Activated T-cell treated with anti-CD3 and anti-CD28 coated beads, Interleukin-2, amount 50 U/mL, for 24 hours (primary cell): ENCODE data around the gene MBNL1.

Experiments used
- DNase-seq: peaks from one replicate; pipeline ENCODE4 v3.0.0-alpha.2; 2020
- H3K27ac Mint-ChIP-seq: 2 replicates; pipeline ENCODE4 v1.8.0; 2020; ENCODE audit warnings: mild to moderate bottlenecking, mixed read lengths
- H3K27me3 Mint-ChIP-seq: 2 replicates; pipeline ENCODE4 v1.8.0; 2020; ENCODE audit warnings: mixed read lengths
- H3K36me3 Mint-ChIP-seq: 2 replicates; pipeline ENCODE4 v1.8.0; 2020; ENCODE audit warnings: low read depth, mixed read lengths
- H3K4me1 Mint-ChIP-seq: 2 replicates; pipeline ENCODE4 v1.8.0; 2020; ENCODE audit warnings: low read depth, mixed read lengths
- H3K4me3 Mint-ChIP-seq: 2 replicates; pipeline ENCODE4 v1.8.0; 2020; ENCODE audit warnings: mild to moderate bottlenecking, moderate library complexity, mixed read lengths
- H3K9me3 Mint-ChIP-seq: 2 replicates; pipeline ENCODE4 v1.8.0; 2020; ENCODE audit warnings: mixed read lengths

Gene MBNL1

GRCh38 chr3:152259468-152259867 lies 9.3 kb upstream of the MBNL1 start:
- H3K4me3 Mint-ChIP-seq = peak overlapping the region; percentile 46
- H3K36me3 Mint-ChIP-seq = peaks cover 2% of the 10 kb centered on the region
- peak overlapping the region; percentile 90 for H3K27ac Mint-ChIP-seq
- H3K9me3 Mint-ChIP-seq = peaks cover 5% of the 10 kb centered on the region
- H3K4me1 Mint-ChIP-seq = peaks cover 90% of the 10 kb centered on the region
- H3K27me3 Mint-ChIP-seq = no peaks in the 10 kb centered on the region
- no peak for DNase-seq

DNA sequence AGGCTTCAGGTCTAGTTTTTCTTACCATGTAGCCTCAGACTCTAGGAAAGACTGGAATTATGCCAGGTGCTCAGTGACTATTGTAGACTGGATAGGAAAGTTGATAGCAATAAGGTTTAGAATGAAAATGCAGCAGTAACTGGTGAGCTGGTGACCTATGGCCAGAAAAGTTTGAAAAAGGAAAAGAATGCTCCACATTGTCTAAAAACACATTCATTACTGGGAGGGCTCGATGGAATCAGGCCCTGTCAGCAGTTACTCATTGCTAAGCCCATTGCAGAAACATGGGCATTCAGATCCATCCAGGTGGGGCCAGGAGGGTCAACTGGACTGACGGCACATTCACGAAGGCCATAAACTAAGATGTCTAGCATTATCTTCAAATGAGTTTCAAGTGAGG lies 8.7 kb upstream of the MBNL1 start:
- Mint-ChIP-seq H3K36me3 (peaks cover 2% of the 10 kb centered on the region), H3K4me3 (peak overlapping the region; percentile 25), H3K27ac (peak overlapping the region; percentile 90), H3K4me1 (peaks cover 88% of the 10 kb centered on the region), H3K27me3 (no peaks in the 10 kb centered on the region), H3K9me3 (peaks cover 5% of the 10 kb centered on the region)
- no peak for DNase-seq

DNA sequence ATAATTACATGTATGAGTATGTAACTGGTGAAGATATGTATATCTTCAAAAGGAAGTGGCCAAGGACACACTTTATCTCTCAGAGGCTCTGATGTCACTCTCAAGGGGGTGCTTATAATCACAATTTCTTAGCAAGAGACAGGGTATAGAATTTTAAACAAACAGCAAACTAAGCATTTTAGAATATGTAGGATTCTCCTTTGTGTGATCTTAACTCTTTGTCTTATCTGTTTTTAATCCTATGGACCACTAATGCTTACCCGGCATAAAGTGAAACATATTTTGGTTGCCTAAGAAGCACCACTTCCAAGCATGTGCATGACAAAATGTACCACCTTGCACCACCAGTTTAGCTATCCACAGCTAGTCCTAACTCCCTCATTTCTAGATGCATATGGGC lies 8.2 kb upstream of the MBNL1 start:
- peak overlapping the region; percentile 16 for H3K4me3 Mint-ChIP-seq

DNA sequence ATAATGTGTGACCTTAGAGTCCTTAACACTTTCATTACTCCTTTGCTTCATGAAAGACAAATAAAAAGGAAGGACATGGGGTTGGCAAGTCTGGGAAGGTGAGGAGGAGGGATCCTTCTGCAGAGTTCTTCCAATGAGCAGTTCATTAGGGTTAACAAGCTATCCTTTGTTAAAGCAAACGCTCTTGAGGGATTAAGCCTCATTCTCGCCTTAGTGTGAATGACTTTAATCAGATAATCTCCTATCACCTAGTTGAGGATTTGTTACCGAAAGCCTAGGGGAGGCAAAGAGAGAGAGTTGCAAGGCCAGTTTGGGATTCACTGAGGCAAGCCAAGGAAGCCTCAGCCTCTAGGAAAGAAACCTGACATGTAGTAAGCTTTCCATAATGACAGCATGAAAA lies 7.4 kb upstream of the MBNL1 start:
- no peaks in the 10 kb centered on the region for H3K27me3 Mint-ChIP-seq
- no peak for DNase-seq
- peak overlapping the region; percentile 63 for H3K27ac Mint-ChIP-seq
- H3K4me3 Mint-ChIP-seq = no peak overlapping the region
- H3K4me1 Mint-ChIP-seq = peaks cover 88% of the 10 kb centered on the region
- H3K9me3 Mint-ChIP-seq = peaks cover 5% of the 10 kb centered on the region
- peaks cover 2% of the 10 kb centered on the region for H3K36me3 Mint-ChIP-seq

More for the DNA sequence above, 8.2 kb upstream of the MBNL1 start:
- H3K27ac Mint-ChIP-seq = peak overlapping the region; percentile 63
- peaks cover 5% of the 10 kb centered on the region for H3K9me3 Mint-ChIP-seq
- DNase-seq = no peak
- H3K27me3 Mint-ChIP-seq = no peaks in the 10 kb centered on the region
- peaks cover 89% of the 10 kb centered on the region for H3K4me1 Mint-ChIP-seq
- peaks cover 2% of the 10 kb centered on the region for H3K36me3 Mint-ChIP-seq

GRCh38 chr3:152263711-152264110 lies 5.0 kb upstream of the MBNL1 start:
- Mint-ChIP-seq H3K4me1 (peaks cover 82% of the 10 kb centered on the region), H3K9me3 (peaks cover 5% of the 10 kb centered on the region), H3K27ac (peak overlapping the region; percentile 81), H3K27me3 (no peaks in the 10 kb centered on the region), H3K4me3 (no peak overlapping the region), H3K36me3 (peaks cover 5% of the 10 kb centered on the region)
- no peak for DNase-seq

- Mint-ChIP-seq H3K9me3 (peaks cover 5% of the 10 kb centered on the region), H3K27ac (peak overlapping the region; percentile 81), H3K36me3 (peaks cover 12% of the 10 kb centered on the region), H3K27me3 (no peaks in the 10 kb centered on the region), H3K4me3 (peak overlapping the region; percentile 11), H3K4me1 (peaks cover 76% of the 10 kb centered on the region)
- DNase-seq = no peak
These were observed 4.4 kb upstream of the MBNL1 start for GRCh38 chr3:152264378-152264777.

DNA sequence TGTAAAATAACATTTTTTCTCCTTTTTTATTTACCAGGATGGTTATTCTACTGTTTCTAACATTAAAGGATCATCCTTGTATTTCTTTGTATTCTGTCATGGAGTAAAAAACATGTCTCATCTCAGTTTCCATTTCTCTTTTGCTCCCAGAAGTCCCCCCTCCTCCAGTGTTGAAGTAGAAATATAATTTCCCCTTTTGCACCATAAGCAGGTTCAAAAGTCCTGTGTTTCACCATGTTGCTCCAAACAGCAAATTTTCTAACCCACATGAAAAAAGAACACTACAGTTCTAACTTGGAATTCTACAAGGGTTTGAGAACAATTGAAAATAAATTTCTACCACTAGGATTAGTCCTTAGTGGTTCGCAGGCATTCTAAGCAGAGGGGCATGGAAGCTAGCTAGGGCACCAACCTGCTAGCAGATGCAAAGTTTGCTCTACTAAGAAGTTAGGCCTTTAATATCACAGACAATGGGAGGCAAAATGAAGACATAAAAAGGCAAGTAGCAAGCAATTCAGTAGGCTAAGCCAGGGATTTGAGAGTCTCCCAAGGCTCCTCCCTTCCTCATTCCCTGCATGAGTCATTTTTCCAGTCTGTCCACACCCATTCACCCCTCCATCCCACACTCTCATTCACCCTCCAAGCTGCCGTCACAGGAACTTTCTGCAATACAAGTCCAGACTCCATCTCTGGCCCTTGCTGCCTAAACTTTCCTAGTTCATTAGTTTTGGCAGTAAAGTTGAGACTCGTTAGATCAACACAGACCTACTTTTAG lies 2.3 kb upstream of the MBNL1 start:
- H3K27ac Mint-ChIP-seq = peak overlapping the region; percentile 92
- peaks cover 5% of the 10 kb centered on the region for H3K9me3 Mint-ChIP-seq
- H3K27me3 Mint-ChIP-seq = no peaks in the 10 kb centered on the region
- peaks cover 31% of the 10 kb centered on the region for H3K36me3 Mint-ChIP-seq
- H3K4me3 Mint-ChIP-seq = peak overlapping the region; percentile 96
- DNase-seq = no peak
- peaks cover 60% of the 10 kb centered on the region for H3K4me1 Mint-ChIP-seq

DNA sequence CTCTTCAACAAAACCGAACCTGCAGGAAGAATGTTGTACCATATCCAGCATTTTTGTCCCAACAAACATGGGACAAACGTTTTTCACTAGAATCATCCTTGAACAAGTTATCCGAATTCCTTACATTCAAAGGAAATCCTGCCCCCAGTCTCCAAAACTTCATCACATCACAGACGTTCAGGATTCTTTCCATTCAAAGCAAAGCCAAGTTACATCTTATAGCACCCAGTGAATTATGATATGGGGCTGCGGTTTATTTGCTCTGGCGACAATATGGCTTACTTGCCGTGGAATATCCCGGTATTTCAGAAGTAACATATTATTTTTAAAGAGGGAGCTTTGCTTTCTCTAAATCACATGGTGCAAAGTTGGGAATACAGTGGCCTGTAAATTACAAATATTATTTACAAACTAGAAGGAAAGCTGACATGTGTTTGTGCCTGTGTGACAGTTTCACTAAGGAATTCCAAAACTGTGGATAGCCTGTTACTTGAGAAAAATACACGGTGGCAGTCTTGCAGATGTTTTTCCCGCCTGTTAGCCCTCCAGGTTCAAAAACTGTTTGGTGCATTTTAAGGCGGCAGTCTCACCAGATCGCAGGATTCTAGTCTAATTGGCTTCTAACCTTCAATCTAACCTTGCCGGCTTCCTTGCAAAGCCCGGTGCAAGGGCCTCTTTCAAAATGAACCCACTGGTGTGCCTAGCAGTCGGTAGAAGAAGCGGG lies 736 bp upstream of the MBNL1 start:
- DNase-seq = no peak
- peaks cover 5% of the 10 kb centered on the region for H3K9me3 Mint-ChIP-seq
- H3K4me3 Mint-ChIP-seq = peak overlapping the region; percentile 96
- H3K4me1 Mint-ChIP-seq = peaks cover 58% of the 10 kb centered on the region
- peaks cover 44% of the 10 kb centered on the region for H3K36me3 Mint-ChIP-seq
- H3K27ac Mint-ChIP-seq = peak overlapping the region; percentile 92
- H3K27me3 Mint-ChIP-seq = no peaks in the 10 kb centered on the region

DNA sequence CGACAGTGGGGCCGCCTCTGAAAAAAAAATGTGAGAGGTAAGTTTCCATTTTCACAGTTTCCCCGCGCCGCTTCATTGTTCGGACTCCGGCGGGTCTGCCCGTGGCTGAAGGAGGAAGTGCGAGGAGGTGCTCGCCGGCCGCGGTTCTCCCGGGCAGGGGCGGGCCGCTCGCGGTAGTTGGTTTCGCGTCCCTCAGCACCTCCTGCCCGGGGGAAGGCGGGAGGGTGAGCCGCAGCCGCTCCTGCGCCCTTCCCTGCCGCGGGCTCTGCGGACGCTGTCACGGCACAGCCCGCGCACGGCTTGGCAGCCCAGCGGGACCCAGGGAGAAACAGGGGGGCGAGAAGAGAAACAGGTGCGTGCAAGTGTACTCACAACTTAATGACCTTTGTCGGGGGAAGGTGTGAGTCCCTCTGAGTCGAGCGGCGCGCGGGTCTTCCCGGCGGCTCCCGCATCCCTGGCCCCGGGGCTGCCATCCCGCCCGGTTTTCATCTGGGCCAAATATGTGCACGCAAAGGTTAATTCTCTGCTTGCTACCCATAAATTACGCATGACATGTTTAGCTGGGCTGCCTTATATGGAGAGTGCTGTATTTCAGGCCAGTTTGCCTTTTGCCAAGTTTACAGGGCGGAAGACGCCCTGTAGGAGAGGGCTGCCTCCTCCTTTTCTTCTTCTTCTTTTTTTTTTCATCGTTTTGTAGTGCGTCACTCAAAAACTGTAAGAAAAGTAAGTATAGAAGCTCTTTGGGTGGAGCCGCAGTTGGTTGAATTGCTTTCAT lies 514 bp downstream of the MBNL1 start:
- Mint-ChIP-seq H3K9me3 (no peaks in the 10 kb centered on the region), H3K36me3 (peaks cover 52% of the 10 kb centered on the region), H3K4me3 (peak overlapping the region; percentile 96), H3K4me1 (peaks cover 57% of the 10 kb centered on the region), H3K27ac (peak overlapping the region; percentile 92), H3K27me3 (no peaks in the 10 kb centered on the region)
- DNase-seq = no peak

DNA sequence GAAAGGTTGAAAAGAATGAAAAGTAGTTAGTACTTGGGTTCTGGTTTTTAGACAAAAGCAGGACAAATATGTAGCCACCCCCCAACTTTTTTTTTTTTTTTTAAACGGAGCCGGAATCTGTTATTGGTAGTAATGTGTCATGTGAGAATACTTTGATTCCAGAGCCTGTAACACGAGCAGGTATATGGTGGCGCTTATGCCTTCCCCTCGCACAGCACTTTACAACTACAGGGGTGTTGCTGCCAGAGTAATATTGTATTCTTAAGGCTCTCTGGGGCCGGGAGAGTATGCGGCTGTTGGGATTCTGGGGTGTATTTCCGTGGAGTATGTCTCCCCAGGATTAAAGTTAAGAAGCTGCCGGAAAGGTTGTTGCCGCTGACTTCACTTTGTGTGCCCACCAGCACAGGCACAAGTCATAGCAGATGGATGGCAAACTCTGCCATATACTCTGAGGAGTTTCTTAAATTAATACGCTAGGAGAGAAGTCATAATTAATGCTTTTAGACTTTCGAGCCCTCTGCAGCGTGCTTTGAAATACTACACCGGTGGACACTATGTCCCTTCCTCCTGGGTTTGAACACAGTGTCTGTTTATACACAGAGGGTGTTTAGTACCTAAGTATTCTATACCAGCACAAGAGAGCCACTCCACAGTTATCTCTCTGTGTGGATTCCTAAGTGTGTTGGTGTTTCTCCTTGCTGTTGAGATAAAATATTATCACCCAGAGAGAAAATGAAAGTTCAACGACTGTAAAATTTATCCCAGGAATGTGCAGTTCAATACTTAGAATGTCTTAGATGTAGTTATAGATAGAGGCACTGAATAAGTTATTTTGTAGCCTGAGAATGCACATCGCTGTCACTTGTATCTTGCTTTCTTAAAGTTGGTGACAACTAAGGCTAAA lies 1.4 kb downstream of the MBNL1 start:
- H3K27me3 Mint-ChIP-seq = no peaks in the 10 kb centered on the region
- peak; percentile 65 for DNase-seq
- H3K9me3 Mint-ChIP-seq = no peaks in the 10 kb centered on the region
- H3K4me3 Mint-ChIP-seq = peak overlapping the region; percentile 96
- peaks cover 56% of the 10 kb centered on the region for H3K4me1 Mint-ChIP-seq
- peak overlapping the region; percentile 92 for H3K27ac Mint-ChIP-seq
- peaks cover 53% of the 10 kb centered on the region for H3K36me3 Mint-ChIP-seq

- Mint-ChIP-seq H3K4me3 (peak overlapping the region; percentile 96), H3K27me3 (no peaks in the 10 kb centered on the region), H3K4me1 (peaks cover 53% of the 10 kb centered on the region), H3K36me3 (peaks cover 53% of the 10 kb centered on the region), H3K9me3 (no peaks in the 10 kb centered on the region), H3K27ac (peak overlapping the region; percentile 92)
- no peak for DNase-seq
These were observed 2.2 kb downstream of the MBNL1 start for GRCh38 chr3:152270937-152271336.

- no peak for DNase-seq
- H3K27me3 Mint-ChIP-seq = no peaks in the 10 kb centered on the region
- H3K36me3 Mint-ChIP-seq = peaks cover 53% of the 10 kb centered on the region
- peaks cover 53% of the 10 kb centered on the region for H3K4me1 Mint-ChIP-seq
- peak overlapping the region; percentile 92 for H3K27ac Mint-ChIP-seq
- no peaks in the 10 kb centered on the region for H3K9me3 Mint-ChIP-seq
- peak overlapping the region; percentile 96 for H3K4me3 Mint-ChIP-seq
These were observed 2.9 kb downstream of the MBNL1 start for GRCh38 chr3:152271501-152272236.

- Mint-ChIP-seq H3K36me3 (peaks cover 53% of the 10 kb centered on the region), H3K4me3 (peak overlapping the region; percentile 96), H3K27ac (peak overlapping the region; percentile 92), H3K4me1 (peaks cover 50% of the 10 kb centered on the region), H3K27me3 (no peaks in the 10 kb centered on the region), H3K9me3 (no peaks in the 10 kb centered on the region)
- DNase-seq = no peak
These were observed 4.1 kb downstream of the MBNL1 start for GRCh38 chr3:152272771-152273242.
